Mesothelial cell of epicardium (in vitro differentiated cells): ENCODE data around the gene GPC3. TPM values are rescaled to one million over a fixed set of nuclear protein-coding genes. Genes with fewer than 3 reads are reported as not detected.

ENCODE experiments used
- DNase-seq, 2 experiments: peaks; one replicate each; pipeline ENCODE4 v3.0.0; 2021; ENCODE audit warnings: low spot score in 2 of 2; ENCODE audit not compliant: unreplicated experiment in 2 of 2
- H3K27ac Mint-ChIP-seq: 2 replicates; pipeline ENCODE4 v1.8.0; 2021; ENCODE audit warnings: mixed read lengths
- H3K27me3 Mint-ChIP-seq: 2 replicates; pipeline ENCODE4 v1.8.0; 2021; ENCODE audit warnings: low read depth, mixed read lengths
- H3K36me3 Mint-ChIP-seq: 2 replicates; pipeline ENCODE4 v1.8.0; 2021; ENCODE audit warnings: mixed read lengths
- H3K4me1 Mint-ChIP-seq: 2 replicates; pipeline ENCODE4 v1.8.0; 2021; ENCODE audit warnings: mixed read lengths
- H3K4me3 Mint-ChIP-seq: 2 replicates; pipeline ENCODE4 v1.8.0; 2021; ENCODE audit warnings: mild to moderate bottlenecking, moderate library complexity, mixed read lengths
- H3K9me3 Mint-ChIP-seq: 2 replicates; pipeline ENCODE4 v1.8.0; 2021; ENCODE audit warnings: mixed read lengths
- total RNA-seq: library from RNA; stranded (reverse); gene quantifications from 3 replicates; pipeline ENCODE4 v1.2.1, GENCODE V29; 2021
- TF ChIP-seq, protein P1 (sequence below): fragments of 200-600 bp; sonication (generic); IDR thresholded peaks from one replicate; pipeline ENCODE4 v1.5.0; 2021; ENCODE audit warnings: antibody characterized with exemption; ENCODE audit not compliant: unreplicated experiment

Gene GPC3
- total RNA-seq, 1 donor from 2014 or later, result 864 TPM

DNA sequence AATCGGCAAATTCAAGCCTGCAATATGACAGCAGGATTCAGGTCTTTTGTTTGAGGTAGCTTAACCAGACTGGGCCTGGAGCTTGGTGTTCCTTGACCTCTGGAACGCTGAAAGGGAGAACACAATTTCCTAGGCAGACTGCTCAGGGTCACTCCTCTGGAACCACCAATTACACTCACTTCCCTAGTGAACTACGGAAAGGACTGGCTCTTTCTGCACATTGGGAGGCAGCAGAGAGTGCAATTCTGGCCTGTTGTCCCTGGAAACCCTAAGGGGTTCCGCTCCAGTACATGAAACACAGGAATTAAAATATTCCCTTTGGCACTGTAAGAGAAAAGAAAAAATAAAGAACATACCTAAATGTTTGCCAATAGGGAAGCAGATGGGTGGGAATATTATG, 58.6 kb downstream of the GPC3 start:
- H3K27me3 Mint-ChIP-seq, result no peaks in the 10 kb centered on the region
- TF ChIP-seq, protein P1, sequence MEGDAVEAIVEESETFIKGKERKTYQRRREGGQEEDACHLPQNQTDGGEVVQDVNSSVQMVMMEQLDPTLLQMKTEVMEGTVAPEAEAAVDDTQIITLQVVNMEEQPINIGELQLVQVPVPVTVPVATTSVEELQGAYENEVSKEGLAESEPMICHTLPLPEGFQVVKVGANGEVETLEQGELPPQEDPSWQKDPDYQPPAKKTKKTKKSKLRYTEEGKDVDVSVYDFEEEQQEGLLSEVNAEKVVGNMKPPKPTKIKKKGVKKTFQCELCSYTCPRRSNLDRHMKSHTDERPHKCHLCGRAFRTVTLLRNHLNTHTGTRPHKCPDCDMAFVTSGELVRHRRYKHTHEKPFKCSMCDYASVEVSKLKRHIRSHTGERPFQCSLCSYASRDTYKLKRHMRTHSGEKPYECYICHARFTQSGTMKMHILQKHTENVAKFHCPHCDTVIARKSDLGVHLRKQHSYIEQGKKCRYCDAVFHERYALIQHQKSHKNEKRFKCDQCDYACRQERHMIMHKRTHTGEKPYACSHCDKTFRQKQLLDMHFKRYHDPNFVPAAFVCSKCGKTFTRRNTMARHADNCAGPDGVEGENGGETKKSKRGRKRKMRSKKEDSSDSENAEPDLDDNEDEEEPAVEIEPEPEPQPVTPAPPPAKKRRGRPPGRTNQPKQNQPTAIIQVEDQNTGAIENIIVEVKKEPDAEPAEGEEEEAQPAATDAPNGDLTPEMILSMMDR, result no peak
- H3K4me1 Mint-ChIP-seq, result peaks cover 22% of the 10 kb centered on the region
- no peak overlapping the region for H3K27ac Mint-ChIP-seq
- H3K9me3 Mint-ChIP-seq, result peaks cover 5% of the 10 kb centered on the region
- DNase-seq, result no peak
- H3K36me3 Mint-ChIP-seq, result peaks cover 35% of the 10 kb centered on the region
- no peak overlapping the region for H3K4me3 Mint-ChIP-seq

- DNase-seq, result no peak
- no peak overlapping the region for H3K27ac Mint-ChIP-seq
- peaks cover 35% of the 10 kb centered on the region for H3K36me3 Mint-ChIP-seq
- no peak overlapping the region for H3K4me3 Mint-ChIP-seq
- TF ChIP-seq, protein P1, result no peak
- H3K4me1 Mint-ChIP-seq, result peaks cover 27% of the 10 kb centered on the region
- H3K27me3 Mint-ChIP-seq, result no peaks in the 10 kb centered on the region
- H3K9me3 Mint-ChIP-seq, result peaks cover 5% of the 10 kb centered on the region
Measured at GRCh38 chrX:133926099-133926498, 59.3 kb downstream of the GPC3 start.

DNA sequence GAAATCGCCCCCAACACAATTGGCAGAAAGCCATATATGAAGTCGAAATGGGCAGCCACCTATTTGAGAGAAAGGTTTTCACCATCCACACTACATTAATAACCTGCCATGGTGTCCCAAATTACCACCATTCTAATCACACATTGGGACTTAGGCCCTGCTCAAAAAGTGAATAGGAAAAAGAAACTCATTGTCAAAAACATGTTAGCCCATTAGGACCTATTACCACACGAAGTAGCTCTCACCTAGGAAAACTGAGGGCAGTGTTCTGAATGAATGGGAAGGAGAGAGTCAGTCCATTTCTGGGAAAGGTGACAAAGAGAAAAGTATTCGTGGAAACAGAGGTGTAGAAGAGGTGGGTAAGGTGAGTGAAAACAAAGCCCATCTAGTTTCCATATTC, 60.8 kb downstream of the GPC3 start:
- no peak for DNase-seq
- H3K27ac Mint-ChIP-seq, result no peak overlapping the region
- H3K27me3 Mint-ChIP-seq, result no peaks in the 10 kb centered on the region
- H3K4me1 Mint-ChIP-seq, result peaks cover 30% of the 10 kb centered on the region
- peaks cover 5% of the 10 kb centered on the region for H3K9me3 Mint-ChIP-seq
- TF ChIP-seq, protein P1, result no peak
- peaks cover 32% of the 10 kb centered on the region for H3K36me3 Mint-ChIP-seq
- no peak overlapping the region for H3K4me3 Mint-ChIP-seq

DNA sequence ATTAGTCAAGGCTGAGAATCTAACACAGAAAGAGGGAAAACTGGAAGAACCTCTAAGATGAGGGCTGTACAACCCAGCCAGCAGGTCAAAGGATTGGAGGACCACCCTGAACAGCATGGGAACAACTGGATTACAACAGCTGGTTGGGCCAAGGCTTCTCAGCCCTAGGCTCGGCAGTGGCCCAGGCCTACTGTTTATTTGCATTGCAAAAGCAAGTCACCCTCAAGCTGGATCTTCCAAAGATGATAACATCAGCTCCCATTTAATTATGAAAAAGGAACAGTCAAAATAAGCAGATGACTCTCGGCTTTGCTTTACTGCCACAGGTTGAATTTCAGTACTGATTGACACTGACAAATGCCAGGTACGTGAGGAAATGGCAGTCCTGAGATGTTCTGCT, 61.8 kb downstream of the GPC3 start:
- Mint-ChIP-seq H3K4me1 (peaks cover 34% of the 10 kb centered on the region), H3K36me3 (peaks cover 24% of the 10 kb centered on the region)
- TF ChIP-seq, protein P1, result no peak

GRCh38 chrX:133923113-133923512, 62.3 kb downstream of the GPC3 start:
- Mint-ChIP-seq H3K36me3 (peaks cover 23% of the 10 kb centered on the region), H3K4me1 (peaks cover 36% of the 10 kb centered on the region), H3K27ac (peak overlapping the region; percentile 90), H3K9me3 (peaks cover 4% of the 10 kb centered on the region), H3K4me3 (peak overlapping the region; percentile 34), H3K27me3 (no peaks in the 10 kb centered on the region)
- DNase-seq, result no peak
- TF ChIP-seq, protein P1, result no peak

More for the DNA sequence above, 61.8 kb downstream of the GPC3 start:
- Mint-ChIP-seq H3K27ac (peak overlapping the region; percentile 90), H3K4me3 (no peak overlapping the region), H3K27me3 (no peaks in the 10 kb centered on the region), H3K9me3 (peaks cover 5% of the 10 kb centered on the region)
- no peak for DNase-seq

DNA sequence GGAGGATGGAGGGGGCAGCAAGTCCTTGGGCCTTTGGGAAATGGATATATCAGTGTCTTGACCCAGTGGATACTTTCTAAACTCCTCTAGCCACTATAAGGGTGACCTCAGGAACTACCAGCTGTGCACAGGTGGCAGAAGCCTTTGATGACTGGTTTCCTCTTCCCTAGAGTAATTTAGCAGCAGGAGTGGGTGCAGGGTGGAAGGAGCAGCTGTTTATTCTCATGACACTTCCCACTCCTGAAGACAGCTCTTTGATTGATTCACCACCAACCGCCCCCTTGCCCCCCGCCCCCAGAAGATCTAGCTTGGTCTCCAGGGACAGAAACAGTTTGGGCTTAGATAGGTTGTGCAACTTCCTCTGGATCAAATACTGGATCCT, 63.0 kb downstream of the GPC3 start:
- DNase-seq, result no peak
- H3K27me3 Mint-ChIP-seq, result no peaks in the 10 kb centered on the region
- TF ChIP-seq, protein P1, result no peak
- no peak overlapping the region for H3K4me3 Mint-ChIP-seq
- H3K36me3 Mint-ChIP-seq, result peaks cover 20% of the 10 kb centered on the region
- H3K9me3 Mint-ChIP-seq, result peaks cover 3% of the 10 kb centered on the region
- no peak overlapping the region for H3K27ac Mint-ChIP-seq
- H3K4me1 Mint-ChIP-seq, result peaks cover 36% of the 10 kb centered on the region
